SU-DHL-6 (cell line): Measurements from ENCODE around the gene ITGA2B.

ENCODE experiments used
- H2AFZ ChIP-seq: fragments of 200-600 bp; sonication (generic); 2 replicates; pipeline ENCODE4 v1.6.1; 2014; ENCODE audit warnings: low read depth, mild to moderate bottlenecking, moderate library complexity, mixed read lengths, antibody characterized with exemption, low read length; ENCODE audit not compliant: severe bottlenecking
- H3F3A ChIP-seq: fragments of 200-600 bp; shearing (Covaris generic); 2 replicates; pipeline ENCODE4 v1.6.0; 2016; ENCODE audit warnings: antibody characterized with exemption, mild to moderate bottlenecking; ENCODE audit not compliant: insufficient read depth
- H3K27ac ChIP-seq: fragments of 200-600 bp; sonication (generic); 2 replicates; pipeline ENCODE4 v1.5.1; 2016; ENCODE audit warnings: low read depth, mild to moderate bottlenecking, low read length, moderate library complexity, mixed read lengths
- H3K27me3 ChIP-seq: fragments of 200-600 bp; sonication (generic), shearing (Covaris generic); 2 replicates; pipeline ENCODE4 v1.6.0; 2014; ENCODE audit warnings: mild to moderate bottlenecking, low read length
- H3K36me3 ChIP-seq: fragments of 200-600 bp; sonication (generic); 2 replicates; pipeline ENCODE4 v1.6.1; 2014; ENCODE audit warnings: mild to moderate bottlenecking, low read length, mixed read lengths
- H3K4me2 ChIP-seq: fragments of 300-600, 200-600 bp; shearing (Covaris generic), sonication (generic); 2 replicates; pipeline ENCODE4 v1.6.0; 2014; ENCODE audit warnings: low read length, low read depth, mild to moderate bottlenecking; ENCODE audit not compliant: poor library complexity, severe bottlenecking
- H3K4me3 ChIP-seq: fragments of 200-600 bp; sonication (generic); 2 replicates; pipeline ENCODE4 v1.5.1; 2014; ENCODE audit warnings: antibody characterized with exemption, low read length, mild to moderate bottlenecking, mixed read lengths; ENCODE audit not compliant: insufficient read depth, poor library complexity, severe bottlenecking
- H3K79me2 ChIP-seq: fragments of 200-600 bp; sonication (generic); 2 replicates; pipeline ENCODE4 v1.6.1; 2014; ENCODE audit warnings: mild to moderate bottlenecking, low read length, moderate library complexity; ENCODE audit not compliant: insufficient read depth
- H3K9ac ChIP-seq: fragments of 200-600 bp; sonication (generic); 2 replicates; pipeline ENCODE4 v1.7.0; 2014; ENCODE audit warnings: mild to moderate bottlenecking, low read length
- H3K9me2 ChIP-seq: fragments of 200-600 bp; sonication (generic); replicated peaks from 2 replicates; pipeline ENCODE4 v1.6.1; 2014; ENCODE audit warnings: low read length; ENCODE audit not compliant: insufficient read depth
- H3K9me3 ChIP-seq: fragments of 200-600 bp; sonication (generic); 2 replicates; pipeline ENCODE4 v1.6.1; 2014; ENCODE audit warnings: low read length, mixed read lengths; ENCODE audit not compliant: insufficient read depth
- H4K20me1 ChIP-seq: fragments of 200-600 bp; sonication (generic); 2 replicates; pipeline ENCODE4 v1.6.1; 2014; ENCODE audit warnings: low read depth, mild to moderate bottlenecking, antibody characterized with exemption, low read length, moderate library complexity, mixed read lengths
- CTCF ChIP-seq: fragments of 200-600 bp; sonication (generic); IDR thresholded peaks from one replicate; pipeline ENCODE4 v1.5.1; 2017; ENCODE audit warnings: antibody characterized with exemption, mild to moderate bottlenecking, low read length, moderate library complexity; ENCODE audit not compliant: insufficient read depth, poor library complexity, severe bottlenecking
- EZH2phosphoT487 ChIP-seq: fragments of 200-600 bp; sonication (generic), shearing (Covaris generic); conservative IDR thresholded peaks from 2 replicates; pipeline ENCODE4 v1.6.1; 2018; ENCODE audit warnings: mild to moderate bottlenecking, antibody characterized with exemption, low read length, moderate library complexity, mixed read lengths

ITGA2B gene

GRCh38 chr17:44354582-44355561, 34.6 kb downstream of the ITGA2B start:
- Histone ChIP-seq H4K20me1 (no peaks in the 10 kb centered on the region), H3K4me3 (peak overlapping the region; percentile 19), H3K36me3 (no peaks in the 10 kb centered on the region), H3K79me2 (no peaks in the 10 kb centered on the region; the same call in 1 of the 2 replicates), H3K4me2 (peak overlapping the region; percentile 60), H3K9me3 (no peaks in the 10 kb centered on the region), H3K9me2 (no peaks in the 10 kb centered on the region), H3K27ac (no peak overlapping the region), H3F3A (peaks cover 6% of the 10 kb centered on the region; the same call in 1 of the 2 replicates), H3K27me3 (no peaks in the 10 kb centered on the region), H3K9ac (peak overlapping the region; percentile 56; the same call in 1 of the 2 replicates), H2AFZ (no peak overlapping the region)
- TF ChIP-seq EZH2phosphoT487: no peak
- peak; percentile 40 for TF ChIP-seq CTCF

GRCh38 chr17:44353672-44354331, 35.6 kb downstream of the ITGA2B start:
- H3K4me2 ChIP-seq: peak overlapping the region; percentile 60
- peak overlapping the region; percentile 56 for H3K27ac ChIP-seq

More at GRCh38 chr17:44353672-44354331, 35.6 kb downstream of the ITGA2B start:
- H3K9ac ChIP-seq: peak overlapping the region; percentile 56
- no peaks in the 10 kb centered on the region for H3K9me2 ChIP-seq
- H3K27me3 ChIP-seq: no peaks in the 10 kb centered on the region
- H3K36me3 ChIP-seq: no peaks in the 10 kb centered on the region
- H3F3A ChIP-seq: peaks cover 13% of the 10 kb centered on the region; the same call in 1 of the 2 replicates
- H3K4me3 ChIP-seq: peak overlapping the region; percentile 51
- no peak for TF ChIP-seq EZH2phosphoT487
- TF ChIP-seq CTCF: no peak
- H3K79me2 ChIP-seq: no peaks in the 10 kb centered on the region; the same call in 1 of the 2 replicates
- no peaks in the 10 kb centered on the region for H4K20me1 ChIP-seq
- peak overlapping the region; percentile 66 for H2AFZ ChIP-seq
- no peaks in the 10 kb centered on the region for H3K9me3 ChIP-seq
